ENCODE measurements around the gene IFRD2. TPM values are rescaled to one million over a fixed set of nuclear protein-coding genes. Genes with fewer than 3 reads are reported as not detected.

IFRD2 gene
- total RNA-seq, 1 donor from 2014 or later: 77.0 TPM

DNA sequence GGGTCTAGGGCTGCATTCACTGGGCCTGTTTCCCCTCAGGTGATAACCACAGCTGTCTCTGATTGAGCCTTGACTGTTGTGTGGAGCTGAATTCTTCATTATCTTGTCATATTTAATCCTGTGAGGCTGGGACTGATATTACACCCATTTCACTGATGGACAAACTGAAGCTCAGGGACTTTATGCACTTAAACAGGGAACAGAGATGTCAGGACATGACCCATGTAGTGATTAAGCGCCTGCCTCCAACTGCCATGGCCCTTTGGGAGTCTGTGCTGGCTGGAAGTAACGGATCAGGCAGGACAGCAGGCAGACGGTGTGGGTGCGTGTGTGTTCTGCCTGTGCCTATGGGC is 48.7 kb downstream of the IFRD2 start:
- intact Hi-C loops (cut with DNase I): no loop called here
- Histone ChIP-seq H3K4me3 (peak overlapping the region; percentile 27), H3K4me1 (peaks cover 100% of the 10 kb centered on the region), H3K27me3 (no peaks in the 10 kb centered on the region), H3K27ac (peak overlapping the region; percentile 85), H3K9me3 (no peaks in the 10 kb centered on the region), H3K36me3 (peaks cover 29% of the 10 kb centered on the region)
- ATAC-seq: no peak
- TF ChIP-seq, protein P1, sequence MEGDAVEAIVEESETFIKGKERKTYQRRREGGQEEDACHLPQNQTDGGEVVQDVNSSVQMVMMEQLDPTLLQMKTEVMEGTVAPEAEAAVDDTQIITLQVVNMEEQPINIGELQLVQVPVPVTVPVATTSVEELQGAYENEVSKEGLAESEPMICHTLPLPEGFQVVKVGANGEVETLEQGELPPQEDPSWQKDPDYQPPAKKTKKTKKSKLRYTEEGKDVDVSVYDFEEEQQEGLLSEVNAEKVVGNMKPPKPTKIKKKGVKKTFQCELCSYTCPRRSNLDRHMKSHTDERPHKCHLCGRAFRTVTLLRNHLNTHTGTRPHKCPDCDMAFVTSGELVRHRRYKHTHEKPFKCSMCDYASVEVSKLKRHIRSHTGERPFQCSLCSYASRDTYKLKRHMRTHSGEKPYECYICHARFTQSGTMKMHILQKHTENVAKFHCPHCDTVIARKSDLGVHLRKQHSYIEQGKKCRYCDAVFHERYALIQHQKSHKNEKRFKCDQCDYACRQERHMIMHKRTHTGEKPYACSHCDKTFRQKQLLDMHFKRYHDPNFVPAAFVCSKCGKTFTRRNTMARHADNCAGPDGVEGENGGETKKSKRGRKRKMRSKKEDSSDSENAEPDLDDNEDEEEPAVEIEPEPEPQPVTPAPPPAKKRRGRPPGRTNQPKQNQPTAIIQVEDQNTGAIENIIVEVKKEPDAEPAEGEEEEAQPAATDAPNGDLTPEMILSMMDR (IDR thresholded peaks at IDR 0.05): no peak
- DNase-seq: no peak

DNA sequence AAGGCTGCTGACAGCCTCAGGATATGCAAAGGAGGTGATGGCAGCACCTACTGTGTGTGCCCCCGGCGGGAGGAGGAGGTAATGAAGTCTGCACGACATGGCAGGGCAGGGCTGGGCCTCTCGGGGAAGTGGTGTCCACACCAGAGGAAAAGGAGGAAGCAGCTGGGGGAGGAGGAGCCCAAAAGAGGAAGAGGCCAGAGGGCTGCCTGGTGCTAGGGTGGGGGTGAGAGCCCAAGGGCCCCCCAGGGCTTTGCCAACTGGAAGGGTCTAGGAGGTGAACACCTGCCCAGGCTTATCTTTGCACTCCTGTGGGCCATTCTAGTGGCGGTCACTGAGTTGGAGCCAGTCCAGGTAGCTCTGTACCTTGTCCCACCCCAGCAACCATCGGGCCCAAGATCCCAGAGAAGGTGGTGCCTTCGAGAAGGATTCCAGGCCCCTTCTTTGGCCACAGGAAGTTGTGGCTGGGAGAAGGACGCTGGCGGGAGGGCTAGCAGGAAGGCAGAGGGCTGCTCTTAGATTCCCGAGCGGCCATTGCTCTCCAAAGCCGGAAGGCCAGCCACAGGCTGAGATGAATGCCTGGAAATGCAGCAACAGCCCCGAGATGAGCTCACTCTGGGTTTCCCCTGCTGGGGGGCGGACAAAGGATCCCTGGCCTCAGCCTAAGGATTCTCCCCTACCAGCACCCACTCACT is 49.2 kb downstream of the IFRD2 start:
- TF ChIP-seq, protein P1 (IDR thresholded peaks at IDR 0.05): no peak
- intact Hi-C loops (cut with DNase I): no loop called here
- Histone ChIP-seq H3K4me3 (peak overlapping the region; percentile 27), H3K27ac (peak overlapping the region; percentile 85), H3K27me3 (no peaks in the 10 kb centered on the region), H3K4me1 (peaks cover 98% of the 10 kb centered on the region), H3K9me3 (no peaks in the 10 kb centered on the region), H3K36me3 (peaks cover 28% of the 10 kb centered on the region)
- DNase-seq: peak; percentile 88
- peak; percentile 68 for ATAC-seq

DNA sequence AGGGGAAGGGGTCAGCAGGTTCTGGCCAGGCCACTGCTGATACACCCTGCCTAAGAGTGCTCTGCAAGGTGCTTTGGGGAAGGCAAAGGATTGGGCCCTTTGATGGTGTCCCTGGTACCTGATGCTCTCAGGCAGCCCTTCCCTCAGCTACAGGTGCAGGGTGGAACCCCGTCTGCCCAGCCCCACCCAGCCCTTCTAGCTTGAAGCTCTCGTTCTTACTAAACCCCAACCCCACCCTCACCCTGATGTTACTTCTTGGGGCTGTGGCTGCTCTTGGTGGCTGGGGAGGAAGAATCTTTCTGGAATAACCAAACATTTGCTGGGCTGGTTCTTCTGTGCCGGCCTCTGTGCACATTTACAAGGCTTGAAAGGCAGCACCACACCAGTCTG is 49.9 kb downstream of the IFRD2 start:
- DNase-seq (no peak), ATAC-seq (no peak)
- intact Hi-C loops (cut with DNase I): no loop called here
- Histone ChIP-seq H3K36me3 (peaks cover 22% of the 10 kb centered on the region), H3K4me3 (peak overlapping the region; percentile 8), H3K9me3 (no peaks in the 10 kb centered on the region), H3K27ac (peak overlapping the region; percentile 85), H3K4me1 (peaks cover 92% of the 10 kb centered on the region), H3K27me3 (no peaks in the 10 kb centered on the region)
- TF ChIP-seq, protein P1 (IDR thresholded peaks at IDR 0.05): no peak

DNA sequence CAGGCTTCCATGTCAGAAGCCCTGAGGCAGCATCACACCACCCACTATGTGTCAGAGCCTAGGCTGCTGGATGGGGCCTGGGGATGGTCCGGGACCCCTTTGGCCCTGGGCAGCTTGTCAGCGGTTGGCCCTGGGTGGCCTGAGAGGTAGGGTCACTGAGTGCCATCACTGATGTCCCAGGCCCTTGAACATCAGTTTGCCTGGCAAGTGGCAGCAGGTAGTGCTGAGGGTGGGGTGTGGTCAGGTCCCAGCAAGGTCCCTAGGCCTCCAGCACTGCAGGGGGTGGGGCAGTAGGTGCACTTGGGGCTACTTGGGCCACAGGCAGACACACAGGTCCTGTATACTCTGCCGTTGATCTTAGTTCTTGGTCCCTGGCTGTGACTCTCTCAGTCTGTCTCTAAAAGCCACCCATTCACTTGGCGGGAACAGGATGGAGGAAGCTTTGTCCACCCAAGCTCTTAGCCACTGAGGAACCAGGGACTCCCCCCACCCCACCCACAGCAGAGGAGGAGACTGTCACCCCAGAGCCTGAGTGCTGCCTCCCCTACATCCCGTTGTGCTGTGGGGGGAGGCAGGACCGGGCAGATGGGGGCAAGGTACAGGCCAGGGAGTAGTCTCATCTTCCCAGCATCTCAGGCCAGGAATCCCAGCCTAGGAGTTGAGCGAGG is 50.4 kb downstream of the IFRD2 start:
- no peaks in the 10 kb centered on the region for H3K9me3 ChIP-seq
- H3K27ac ChIP-seq: peak overlapping the region; percentile 85
- peaks cover 22% of the 10 kb centered on the region for H3K36me3 ChIP-seq
- TF ChIP-seq, protein P1 (IDR thresholded peaks at IDR 0.05): no peak
- ATAC-seq (no peak), DNase-seq (no peak)
- H3K4me3 ChIP-seq: peak overlapping the region; percentile 8
- H3K4me1 ChIP-seq: peaks cover 87% of the 10 kb centered on the region
- no peaks in the 10 kb centered on the region for H3K27me3 ChIP-seq
- intact Hi-C loops (cut with DNase I): no loop called here

- intact Hi-C loops (cut with DNase I): no loop called here
- H3K4me3 ChIP-seq: no peak overlapping the region
- no peaks in the 10 kb centered on the region for H3K27me3 ChIP-seq
- no peaks in the 10 kb centered on the region for H3K9me3 ChIP-seq
- H3K27ac ChIP-seq: peak overlapping the region; percentile 85
- TF ChIP-seq, protein P1 (IDR thresholded peaks at IDR 0.05): no peak
- DNase-seq (no peak), ATAC-seq (no peak)
- H3K4me1 ChIP-seq: peaks cover 80% of the 10 kb centered on the region
- H3K36me3 ChIP-seq: peaks cover 22% of the 10 kb centered on the region
These were observed 51.1 kb downstream of the IFRD2 start for GRCh38 chr3:50241163-50241562.

All from upper lobe of right lung (tissue), 1 donor.